Measurements from ENCODE around the gene BTBD1.

Gene BTBD1

DNA sequence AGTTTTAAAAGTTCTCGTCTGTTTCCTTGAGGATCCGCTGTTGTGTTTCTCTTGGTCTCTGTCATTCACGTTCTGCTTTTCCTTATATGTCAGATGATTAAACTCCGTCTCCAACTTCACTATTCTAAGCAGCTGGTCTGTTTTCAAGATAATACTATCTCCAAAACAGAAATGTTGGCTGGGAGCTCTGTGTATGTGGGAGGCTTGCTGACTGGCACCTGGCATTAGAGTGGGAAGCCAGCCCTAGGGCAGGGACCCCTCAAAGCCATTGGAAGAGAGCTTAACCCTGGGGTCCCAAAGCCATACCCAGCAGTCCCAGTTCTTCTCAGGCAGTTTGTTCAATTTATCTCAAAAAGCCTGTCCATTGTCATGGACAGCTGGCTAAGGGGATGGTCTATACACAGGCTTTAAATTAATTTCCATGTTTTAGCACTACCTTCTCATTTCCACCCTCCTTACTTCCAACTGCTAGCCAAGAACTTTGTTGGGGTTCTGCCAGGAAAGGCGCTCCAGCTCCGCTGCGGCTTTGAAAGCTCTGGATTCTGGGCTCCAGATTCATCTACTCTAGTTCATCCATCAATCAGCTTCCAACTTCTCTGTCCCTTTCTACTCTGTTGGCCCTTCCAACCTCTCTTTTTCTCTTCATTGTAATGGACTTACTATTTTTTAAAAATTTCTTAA, 9.2 kb downstream of the BTBD1 start:
- Histone ChIP-seq H2AFZ (ENCODE audit: low read depth, low read length) (no peak overlapping the region), H3K23ac (ENCODE audit: low read length in 2 of 2) (no peak overlapping the region), H3K27me3 (ENCODE audit: control insufficient read depth in 1 of 2, insufficient read depth in 1 of 2, low read length in 2 of 2) (no peaks in the 10 kb centered on the region), H3K14ac (ENCODE audit: low read length in 2 of 2) (no peak overlapping the region), H3K79me1 (replicated peaks; ENCODE audit: low read length, poor library complexity, severe bottlenecking) (peaks cover 6% of the 10 kb centered on the region), H3K4me3 (ENCODE audit: insufficient read depth in 1 of 2, low read depth in 1 of 2, low read length in 2 of 2) (no peak overlapping the region), H3K4me2 (ENCODE audit: low read length, poor library complexity, severe bottlenecking) (no peak overlapping the region), H2AK5ac (ENCODE audit: low read length, severe bottlenecking) (no peak overlapping the region), H3K9ac (ENCODE audit: low read length) (no peak overlapping the region), H2BK12ac (ENCODE audit: low read length in 2 of 2) (no peak overlapping the region), H3K27ac (ENCODE audit: low read length, poor library complexity, severe bottlenecking) (no peak overlapping the region), H3K4me1 (ENCODE audit: control insufficient read depth, insufficient read depth, low read depth, low read length) (peaks cover 3% of the 10 kb centered on the region), H3K36me3 (ENCODE audit: control insufficient read depth in 1 of 2, insufficient read depth in 2 of 2, low read depth in 1 of 2, low read length in 2 of 2) (peaks cover 10 to 28% of the 10 kb centered on the region in 2 experiments), H3K4ac (ENCODE audit: low read depth in 1 of 2, low read length in 2 of 2) (no peak overlapping the region), H2BK5ac (ENCODE audit: low read depth, low read length, poor library complexity, severe bottlenecking) (no peak overlapping the region), H2BK15ac (ENCODE audit: low read depth, poor library complexity, severe bottlenecking) (no peak overlapping the region), H4K8ac (ENCODE audit: low read length) (no peak overlapping the region), H3K18ac (ENCODE audit: low read depth in 1 of 2, low read length in 2 of 2) (no peak overlapping the region), H4K91ac (ENCODE audit: low read length) (no peak overlapping the region), H2BK120ac (ENCODE audit: low read depth, low read length) (no peak overlapping the region), H3K9me3 (ENCODE audit: control insufficient read depth, low read length) (no peaks in the 10 kb centered on the region)
- no peak for DNase-seq
- WGBS: 93% methylated on average over 6 of the region's 7 CpGs

DNA sequence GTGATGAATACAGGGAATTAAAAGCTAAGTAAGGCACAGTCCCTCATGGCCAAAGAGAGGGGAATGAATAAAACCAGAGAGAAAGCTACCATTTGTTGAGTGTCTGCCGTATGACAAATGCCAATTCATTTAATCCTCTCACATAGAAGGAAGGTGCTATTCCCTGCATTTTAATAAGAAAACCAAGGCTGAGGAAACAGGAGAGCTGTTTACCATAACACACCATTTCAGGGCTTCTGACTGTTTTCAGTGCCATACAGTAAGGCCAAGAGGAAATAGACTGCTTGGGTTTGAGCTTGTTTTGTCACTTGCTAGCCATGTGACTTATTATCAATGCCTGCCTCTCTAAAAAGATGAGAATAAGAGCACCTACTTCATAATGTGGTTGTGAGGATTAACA, 10.1 kb downstream of the BTBD1 start:
- 80% methylated on average over 1 of the region's 1 CpG for WGBS
- Histone ChIP-seq H3K79me1 (replicated peaks; ENCODE audit: low read length, poor library complexity, severe bottlenecking) (peaks cover 7% of the 10 kb centered on the region), H2AFZ (ENCODE audit: low read depth, low read length) (no peak overlapping the region), H3K4me3 (ENCODE audit: insufficient read depth in 1 of 2, low read depth in 1 of 2, low read length in 2 of 2) (no peak overlapping the region), H3K9me3 (ENCODE audit: control insufficient read depth, low read length) (no peaks in the 10 kb centered on the region), H2BK120ac (ENCODE audit: low read depth, low read length) (no peak overlapping the region), H3K23ac (ENCODE audit: low read length in 2 of 2) (no peak overlapping the region), H3K18ac (ENCODE audit: low read depth in 1 of 2, low read length in 2 of 2) (no peak overlapping the region), H3K4me2 (ENCODE audit: low read length, poor library complexity, severe bottlenecking) (no peak overlapping the region), H3K27ac (ENCODE audit: low read length, poor library complexity, severe bottlenecking) (no peak overlapping the region), H3K4me1 (ENCODE audit: control insufficient read depth, insufficient read depth, low read depth, low read length) (peaks cover 3% of the 10 kb centered on the region), H3K36me3 (ENCODE audit: control insufficient read depth in 1 of 2, insufficient read depth in 2 of 2, low read depth in 1 of 2, low read length in 2 of 2) (peaks cover 11 to 32% of the 10 kb centered on the region in 2 experiments), H3K9ac (ENCODE audit: low read length) (no peak overlapping the region), H4K8ac (ENCODE audit: low read length) (no peak overlapping the region), H2AK5ac (ENCODE audit: low read length, severe bottlenecking) (no peak overlapping the region), H2BK12ac (ENCODE audit: low read length in 2 of 2) (no peak overlapping the region), H3K14ac (ENCODE audit: low read length in 2 of 2) (no peak overlapping the region), H3K4ac (ENCODE audit: low read depth in 1 of 2, low read length in 2 of 2) (no peak overlapping the region), H4K91ac (ENCODE audit: low read length) (no peak overlapping the region), H2BK15ac (ENCODE audit: low read depth, poor library complexity, severe bottlenecking) (no peak overlapping the region), H3K27me3 (ENCODE audit: control insufficient read depth in 1 of 2, insufficient read depth in 1 of 2, low read length in 2 of 2) (no peaks in the 10 kb centered on the region), H2BK5ac (ENCODE audit: low read depth, low read length, poor library complexity, severe bottlenecking) (no peak overlapping the region)
- DNase-seq: no peak

DNA sequence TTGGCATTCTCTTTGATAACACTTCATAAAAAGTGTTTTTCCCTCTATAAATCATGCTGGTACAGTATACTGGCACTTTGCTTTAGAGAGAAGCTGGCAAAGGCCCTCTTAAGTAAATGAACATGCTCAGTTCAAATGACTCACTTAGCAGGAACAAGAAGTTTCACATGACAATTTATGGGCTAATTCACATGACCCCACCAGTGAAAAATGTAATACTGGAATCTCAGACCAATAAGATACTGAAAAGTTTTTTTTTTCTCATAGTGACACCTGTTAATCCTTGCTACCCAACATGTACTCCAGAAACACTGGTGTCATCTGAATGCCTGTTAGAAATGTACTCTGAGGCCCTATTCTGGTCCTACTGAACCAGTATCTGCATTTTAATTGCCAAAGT, 13.9 kb downstream of the BTBD1 start:
- Histone ChIP-seq H2BK120ac (ENCODE audit: low read depth, low read length) (no peak overlapping the region), H3K4ac (ENCODE audit: low read depth in 1 of 2, low read length in 2 of 2) (no peak overlapping the region)

DNA sequence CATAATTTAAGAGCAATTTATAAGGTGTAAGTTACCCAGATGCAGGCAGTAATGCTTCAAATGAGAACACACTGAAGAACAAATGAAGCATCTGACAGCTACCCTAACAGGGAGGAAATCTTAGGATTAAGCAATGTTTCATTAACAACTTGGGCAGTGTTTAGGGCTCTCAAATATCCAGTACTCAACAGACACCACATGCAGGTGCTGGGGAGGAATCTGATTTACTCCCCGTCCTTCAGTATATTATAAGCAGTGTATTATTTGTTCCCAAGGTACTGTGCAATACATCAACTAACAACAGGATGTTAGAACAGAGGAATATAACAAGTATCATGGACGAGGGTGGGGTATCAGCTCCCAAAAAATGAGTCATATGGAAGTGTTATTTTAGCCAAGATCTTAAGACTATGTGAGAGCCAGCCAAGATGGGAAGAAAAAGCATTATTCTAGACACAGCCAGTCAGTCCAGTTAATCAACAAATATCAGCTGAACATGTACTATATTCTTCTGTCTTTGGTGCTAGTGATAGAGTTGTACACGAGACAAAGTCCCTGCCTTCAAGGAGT, 20.4 kb downstream of the BTBD1 start:
- H4K91ac ChIP-seq (ENCODE audit: low read length): no peak overlapping the region
- H2BK120ac ChIP-seq (ENCODE audit: low read depth, low read length): no peak overlapping the region
- H3K14ac ChIP-seq (ENCODE audit: low read length in 2 of 2): no peak overlapping the region
- H3K4me3 ChIP-seq (ENCODE audit: insufficient read depth in 1 of 2, low read depth in 1 of 2, low read length in 2 of 2): no peak overlapping the region
- no peak overlapping the region for H4K8ac ChIP-seq (ENCODE audit: low read length)
- no peak overlapping the region for H2BK15ac ChIP-seq (ENCODE audit: low read depth, poor library complexity, severe bottlenecking)
- no peak overlapping the region for H3K18ac ChIP-seq (ENCODE audit: low read depth in 1 of 2, low read length in 2 of 2)
- WGBS: 50% methylated on average over 1 of the region's 3 CpGs
- H3K9me3 ChIP-seq (ENCODE audit: control insufficient read depth, low read length): no peaks in the 10 kb centered on the region
- no peak overlapping the region for H2BK5ac ChIP-seq (ENCODE audit: low read depth, low read length, poor library complexity, severe bottlenecking)
- H3K4me1 ChIP-seq (ENCODE audit: control insufficient read depth, insufficient read depth, low read depth, low read length): no peaks in the 10 kb centered on the region
- DNase-seq: no peak
- no peak overlapping the region for H2AK5ac ChIP-seq (ENCODE audit: low read length, severe bottlenecking)
- no peak overlapping the region for H3K4ac ChIP-seq (ENCODE audit: low read depth in 1 of 2, low read length in 2 of 2)
- peak overlapping the region; percentile 58 for H3K9ac ChIP-seq (ENCODE audit: low read length)
- peaks cover 13 to 70% of the 10 kb centered on the region in 2 experiments for H3K36me3 ChIP-seq (ENCODE audit: control insufficient read depth in 1 of 2, insufficient read depth in 2 of 2, low read depth in 1 of 2, low read length in 2 of 2)
- H3K27ac ChIP-seq (ENCODE audit: low read length, poor library complexity, severe bottlenecking): no peak overlapping the region
- no peak overlapping the region for H3K4me2 ChIP-seq (ENCODE audit: low read length, poor library complexity, severe bottlenecking)
- H2BK12ac ChIP-seq (ENCODE audit: low read length in 2 of 2): no peak overlapping the region
- no peak overlapping the region for H2AFZ ChIP-seq (ENCODE audit: low read depth, low read length)
- H3K79me1 ChIP-seq (replicated peaks; ENCODE audit: low read length, poor library complexity, severe bottlenecking): peaks cover 25% of the 10 kb centered on the region
- H3K27me3 ChIP-seq (ENCODE audit: control insufficient read depth in 1 of 2, insufficient read depth in 1 of 2, low read length in 2 of 2): no peaks in the 10 kb centered on the region
- H3K23ac ChIP-seq (ENCODE audit: low read length in 2 of 2): no peak overlapping the region

More for the DNA sequence above, 13.9 kb downstream of the BTBD1 start:
- Histone ChIP-seq H3K4me3 (ENCODE audit: insufficient read depth in 1 of 2, low read depth in 1 of 2, low read length in 2 of 2) (no peak overlapping the region), H3K9ac (ENCODE audit: low read length) (peak overlapping the region; percentile 17), H3K79me1 (replicated peaks; ENCODE audit: low read length, poor library complexity, severe bottlenecking) (peaks cover 12% of the 10 kb centered on the region), H3K14ac (ENCODE audit: low read length in 2 of 2) (no peak overlapping the region), H3K36me3 (ENCODE audit: control insufficient read depth in 1 of 2, insufficient read depth in 2 of 2, low read depth in 1 of 2, low read length in 2 of 2) (peaks cover 14 to 61% of the 10 kb centered on the region in 2 experiments), H4K91ac (ENCODE audit: low read length) (no peak overlapping the region), H2AFZ (ENCODE audit: low read depth, low read length) (no peak overlapping the region), H3K18ac (ENCODE audit: low read depth in 1 of 2, low read length in 2 of 2) (no peak overlapping the region), H2BK5ac (ENCODE audit: low read depth, low read length, poor library complexity, severe bottlenecking) (no peak overlapping the region), H2AK5ac (ENCODE audit: low read length, severe bottlenecking) (no peak overlapping the region), H3K4me1 (ENCODE audit: control insufficient read depth, insufficient read depth, low read depth, low read length) (peaks cover 1% of the 10 kb centered on the region), H4K8ac (ENCODE audit: low read length) (no peak overlapping the region), H3K27me3 (ENCODE audit: control insufficient read depth in 1 of 2, insufficient read depth in 1 of 2, low read length in 2 of 2) (no peaks in the 10 kb centered on the region), H3K9me3 (ENCODE audit: control insufficient read depth, low read length) (no peaks in the 10 kb centered on the region), H3K23ac (ENCODE audit: low read length in 2 of 2) (no peak overlapping the region), H3K27ac (ENCODE audit: low read length, poor library complexity, severe bottlenecking) (no peak overlapping the region), H3K4me2 (ENCODE audit: low read length, poor library complexity, severe bottlenecking) (no peak overlapping the region), H2BK15ac (ENCODE audit: low read depth, poor library complexity, severe bottlenecking) (no peak overlapping the region), H2BK12ac (ENCODE audit: low read length in 2 of 2) (no peak overlapping the region)
- DNase-seq: peak; percentile 87

All from mesenchymal stem cell (in vitro differentiated cells and primary cell).